A673 (cell line): ENCODE data around the gene SELENOW. TPM values are rescaled to one million over a fixed set of nuclear protein-coding genes. Genes with fewer than 3 reads are reported as not detected.
A peak's percentile ranks its signal among the peaks of the same experiment; 100 is the strongest.
"Not testable (repeated sequence)": the region's sequence is repeated elsewhere in the genome, so short reads cannot be mapped to it uniquely, and the experiment has no call there.

Source experiments
- BruUV-seq: library from RNA; stranded (reverse); fragments of 400-500 nt; replicated peaks from 2 replicates; lab custom pipeline; 2021; lab: Mats Ljungman, UMichigan
- CTCF ChIA-PET: fragments of 300-600 bp; sonication (Branson Sonifier 250); formaldehyde crosslinking; loops from one replicate; lab custom pipeline; 2022; ENCODE audit warnings: antibody characterized with exemption; lab: Charles Lee
- POLR2A ChIA-PET: fragments of 300-600 bp; sonication (Branson Sonifier 250); formaldehyde crosslinking; loops from one replicate; lab custom pipeline; 2022; ENCODE audit warnings: antibody characterized with exemption; ENCODE audit not compliant: low non-redundant PET; lab: Charles Lee
- DNase-seq: peaks from one replicate; pipeline ENCODE4 v3.0.0-alpha.2; 2015; ENCODE audit warnings: low spot score
- H3K27ac ChIP-seq: fragments of 200-600 bp; sonication (generic); 2 replicates; pipeline ENCODE4 v1.5.1; 2016; ENCODE audit warnings: mixed run types, low read depth, mild to moderate bottlenecking, mixed read lengths, antibody characterized with exemption, low read length; ENCODE audit not compliant: poor library complexity, severe bottlenecking
- H3K27me3 ChIP-seq: fragments of 200-600 bp; sonication (generic); replicated peaks from 2 replicates; pipeline ENCODE4 v1.6.1; 2017; ENCODE audit warnings: mixed run types, low read depth, mild to moderate bottlenecking, mixed read lengths, antibody characterized with exemption, low read length; ENCODE audit not compliant: insufficient read depth, poor library complexity
- H3K36me3 ChIP-seq: fragments of 200-600 bp; sonication (generic); 2 replicates; pipeline ENCODE4 v1.6.1; 2016; ENCODE audit warnings: mixed run types, mild to moderate bottlenecking, mixed read lengths, antibody characterized with exemption, low read length; ENCODE audit not compliant: insufficient read depth, poor library complexity, severe bottlenecking
- H3K4me1 ChIP-seq: fragments of 200-600 bp; sonication (generic); 2 replicates; pipeline ENCODE4 v1.6.1; 2017; ENCODE audit warnings: mixed run types, mild to moderate bottlenecking, mixed read lengths, antibody characterized with exemption, low read length; ENCODE audit not compliant: insufficient read depth, poor library complexity, severe bottlenecking
- H3K4me3 ChIP-seq: fragments of 200-600 bp; sonication (generic); 2 replicates; pipeline ENCODE4 v1.5.1; 2016; ENCODE audit warnings: low read depth, mixed run types, mild to moderate bottlenecking, mixed read lengths, low read length; ENCODE audit not compliant: poor library complexity, severe bottlenecking
- H3K9me3 ChIP-seq: fragments of 200-600 bp; sonication (generic); 2 replicates; pipeline ENCODE4 v1.6.1; 2016; ENCODE audit warnings: mixed run types, low read depth, mild to moderate bottlenecking, mixed read lengths, antibody characterized with exemption, low read length; ENCODE audit not compliant: poor library complexity, severe bottlenecking
- EZH2 ChIP-seq: fragments of 200-600 bp; sonication (generic); IDR thresholded peaks from 2 replicates; pipeline ENCODE4 v1.6.1; 2017; ENCODE audit warnings: borderline replicate concordance, low read depth, mild to moderate bottlenecking, mixed read lengths, antibody characterized with exemption, low read length; ENCODE audit not compliant: poor library complexity, severe bottlenecking
- intact Hi-C: fragments of 100-400 bp; cut with micrococcal nuclease; formaldehyde crosslinking; loops from one replicate; pipeline ENCODE4 v1.10.0; 2022; ENCODE audit not compliant: unreplicated experiment
- total RNA-seq: library from RNA; stranded (reverse); gene quantifications from 2 replicates; pipeline ENCODE4 v1.2.3, GENCODE V29; 2021
- TF ChIP-seq, protein P1 (sequence below): fragments of 300-800, 200-600 bp; sonication (generic); conservative IDR thresholded peaks from 2 replicates; pipeline ENCODE4 v1.5.1; 2017; ENCODE audit warnings: low read depth, mild to moderate bottlenecking, antibody characterized with exemption, low read length, moderate library complexity, mixed read lengths

Gene SELENOW
- total RNA-seq, 1 experiment from 2014 or later: 107 TPM

DNA sequence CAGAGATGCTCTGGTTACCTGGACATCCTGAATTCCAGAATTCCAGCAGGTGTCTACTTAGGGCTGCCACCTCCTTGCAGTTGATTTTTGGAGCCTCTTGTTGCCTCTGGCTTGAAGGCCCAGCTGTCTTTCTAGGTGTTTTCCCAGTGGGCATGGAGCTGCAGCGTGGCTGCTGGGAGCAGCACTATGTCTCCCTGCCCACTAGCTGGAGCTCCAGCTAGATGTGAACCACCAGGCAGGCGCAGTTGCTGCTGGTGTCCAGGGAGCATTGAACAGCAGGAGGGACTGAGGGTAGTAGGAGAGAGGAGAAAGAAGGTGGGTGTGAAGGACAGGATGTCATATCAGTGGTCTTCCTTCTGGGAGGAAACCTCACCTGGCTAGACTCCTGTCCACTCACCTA, 9.9 kb upstream of the SELENOW start:
- ChIA-PET CTCF (interaction anchor here (0.6 kb wide), 1 partner anchor 364 kb away, joined by 5 read pairs; no protein-coding TSS in a partner anchor), POLR2A (no interaction called here)
- Histone ChIP-seq H3K4me1 (no peaks in the 10 kb centered on the region), H3K4me3 (no peak overlapping the region), H3K27ac (no peak overlapping the region), H3K36me3 (no peaks in the 10 kb centered on the region), H3K27me3 (no peaks in the 10 kb centered on the region), H3K9me3 (no peaks in the 10 kb centered on the region)
- no TSS peak for BruUV-seq
- DNase-seq: no peak
- no peak for TF ChIP-seq EZH2
- TF ChIP-seq, protein P1, sequence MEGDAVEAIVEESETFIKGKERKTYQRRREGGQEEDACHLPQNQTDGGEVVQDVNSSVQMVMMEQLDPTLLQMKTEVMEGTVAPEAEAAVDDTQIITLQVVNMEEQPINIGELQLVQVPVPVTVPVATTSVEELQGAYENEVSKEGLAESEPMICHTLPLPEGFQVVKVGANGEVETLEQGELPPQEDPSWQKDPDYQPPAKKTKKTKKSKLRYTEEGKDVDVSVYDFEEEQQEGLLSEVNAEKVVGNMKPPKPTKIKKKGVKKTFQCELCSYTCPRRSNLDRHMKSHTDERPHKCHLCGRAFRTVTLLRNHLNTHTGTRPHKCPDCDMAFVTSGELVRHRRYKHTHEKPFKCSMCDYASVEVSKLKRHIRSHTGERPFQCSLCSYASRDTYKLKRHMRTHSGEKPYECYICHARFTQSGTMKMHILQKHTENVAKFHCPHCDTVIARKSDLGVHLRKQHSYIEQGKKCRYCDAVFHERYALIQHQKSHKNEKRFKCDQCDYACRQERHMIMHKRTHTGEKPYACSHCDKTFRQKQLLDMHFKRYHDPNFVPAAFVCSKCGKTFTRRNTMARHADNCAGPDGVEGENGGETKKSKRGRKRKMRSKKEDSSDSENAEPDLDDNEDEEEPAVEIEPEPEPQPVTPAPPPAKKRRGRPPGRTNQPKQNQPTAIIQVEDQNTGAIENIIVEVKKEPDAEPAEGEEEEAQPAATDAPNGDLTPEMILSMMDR: no peak
- intact Hi-C loops: no loop called here

GRCh38 chr19:47769534-47769933, 9.0 kb upstream of the SELENOW start:
- H3K4me3 ChIP-seq: no peak overlapping the region
- H3K9me3 ChIP-seq: no peaks in the 10 kb centered on the region
- intact Hi-C loops: no loop called here
- no peaks in the 10 kb centered on the region for H3K36me3 ChIP-seq
- no peaks in the 10 kb centered on the region for H3K4me1 ChIP-seq
- no peak for DNase-seq
- CTCF ChIA-PET: no interaction called here
- H3K27me3 ChIP-seq: no peaks in the 10 kb centered on the region
- no peak for TF ChIP-seq EZH2
- TF ChIP-seq, protein P1: no peak
- POLR2A ChIA-PET: no interaction called here
- no peak overlapping the region for H3K27ac ChIP-seq
- no TSS peak for BruUV-seq

GRCh38 chr19:47771291-47771690, 7.2 kb upstream of the SELENOW start:
- H3K4me1 ChIP-seq, CTCF ChIA-PET, H3K4me3 ChIP-seq, H3K36me3 ChIP-seq, H3K27ac ChIP-seq, BruUV-seq, H3K9me3 ChIP-seq, DNase-seq, intact Hi-C loops, POLR2A ChIA-PET, H3K27me3 ChIP-seq: not testable (repeated sequence)

DNA sequence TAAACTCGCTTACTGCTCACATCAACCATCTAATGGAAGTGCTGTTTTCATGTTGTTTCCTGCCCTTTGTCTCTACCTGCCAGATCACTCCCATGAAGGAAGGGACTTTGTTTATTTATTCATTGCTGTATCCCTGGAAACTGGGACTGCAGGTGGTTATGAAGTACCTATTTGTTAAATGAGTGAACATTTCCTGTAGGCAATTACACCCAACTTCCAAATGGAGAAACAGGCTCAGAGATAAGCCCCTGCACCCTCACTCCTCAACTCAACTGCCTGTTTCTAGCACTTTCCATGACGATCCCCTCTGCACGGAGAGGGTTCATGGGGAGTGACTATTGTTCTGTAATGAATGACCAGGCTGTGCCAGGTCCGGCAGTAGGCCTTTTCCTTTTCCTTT, 1.9 kb upstream of the SELENOW start:
- POLR2A ChIA-PET: no interaction called here
- intact Hi-C loops: no loop called here
- no peak overlapping the region for H3K4me3 ChIP-seq
- no peaks in the 10 kb centered on the region for H3K27me3 ChIP-seq
- no peak overlapping the region for H3K27ac ChIP-seq
- CTCF ChIA-PET: interaction anchor here (1.4 kb wide), 1 partner anchor 11 kb away, joined by 10 read pairs; no protein-coding TSS in a partner anchor
- TF ChIP-seq EZH2: no peak
- TF ChIP-seq, protein P1: no peak
- H3K4me1 ChIP-seq: peaks cover 9% of the 10 kb centered on the region
- no peak for DNase-seq
- no peaks in the 10 kb centered on the region for H3K9me3 ChIP-seq
- no TSS peak for BruUV-seq
- peaks cover 11% of the 10 kb centered on the region for H3K36me3 ChIP-seq

DNA sequence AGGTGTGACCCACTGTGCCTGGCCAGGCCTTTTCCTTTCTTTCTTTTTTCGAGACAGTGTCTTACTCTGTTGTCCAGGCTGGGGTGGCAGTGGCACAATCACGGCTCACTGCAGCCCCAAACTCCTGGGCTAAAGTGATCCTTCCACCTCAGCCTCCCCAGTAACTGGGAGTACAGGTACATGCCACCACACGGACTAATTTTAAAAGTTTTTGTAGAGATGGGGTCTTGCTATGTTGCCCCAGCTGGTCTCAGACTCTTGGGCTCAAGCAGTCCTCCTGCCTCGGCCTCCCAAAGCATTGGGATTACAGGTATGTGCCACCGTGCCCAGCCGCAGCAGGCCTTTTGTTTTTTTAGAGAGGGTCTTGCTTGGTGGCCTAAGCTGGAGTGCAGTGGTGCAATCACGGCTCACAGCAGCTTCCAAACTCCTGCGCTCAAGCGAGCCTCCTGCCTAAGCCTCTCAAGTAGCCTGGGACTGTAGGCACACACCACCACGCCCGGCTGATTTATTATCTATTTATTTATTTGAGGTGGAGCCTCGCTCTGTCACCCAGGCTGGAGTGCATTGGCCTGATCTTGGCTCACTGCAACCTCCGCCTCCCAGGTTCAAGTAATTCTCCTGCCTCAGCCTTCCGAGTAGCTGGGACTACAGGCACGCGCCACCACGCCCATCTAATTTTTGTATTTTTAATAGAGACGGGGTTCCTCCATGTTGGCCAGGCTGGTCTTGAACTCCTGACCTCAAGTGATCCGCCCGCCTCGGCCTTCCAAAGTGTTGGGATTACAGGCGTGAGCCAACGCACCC, 1.1 kb upstream of the SELENOW start:
- BruUV-seq, H3K27ac ChIP-seq, intact Hi-C loops, H3K9me3 ChIP-seq, POLR2A ChIA-PET, DNase-seq, H3K4me1 ChIP-seq, H3K27me3 ChIP-seq: not testable (repeated sequence)
- Histone ChIP-seq H3K36me3 (peaks cover 18% of the 10 kb centered on the region), H3K4me3 (peak overlapping the region; percentile 98)
- CTCF ChIA-PET: interaction anchor here (0.5 kb wide), 1 partner anchor 10 kb away, joined by 9 read pairs; no protein-coding TSS in a partner anchor
